DMS 273 (cell line): ENCODE measurements around the gene RAB3GAP1.
A peak's percentile ranks its signal among the peaks of the same experiment; 100 is the strongest.
"Not testable (repeated sequence)": the region's sequence is repeated elsewhere in the genome, so short reads cannot be mapped to it uniquely, and the experiment has no call there.

Source experiments
- DNase-seq: peaks from one replicate; lab custom pipeline; 2025; ENCODE audit not compliant: unreplicated experiment; lab: John Stamatoyannopoulos, UW

RAB3GAP1 gene

GRCh38 chr2:135052042-135052876 lies at the start of gene RAB3GAP1:
TSS of gene RAB3GAP1 (plus strand) at chr2:135052292. CDS start at chr2:135052308, 16 bp downstream.
- DNase-seq = peak; percentile 91

- DNase-seq = no peak
Measured at GRCh38 chr2:135002836-135003235, 49.3 kb upstream of the RAB3GAP1 start.

- DNase-seq = peak; percentile 92
Measured at GRCh38 chr2:135004005-135004746, 47.9 kb upstream of the RAB3GAP1 start.

- no peak for DNase-seq
Measured at GRCh38 chr2:135005753-135006152, 46.3 kb upstream of the RAB3GAP1 start.

- no peak for DNase-seq
Measured at GRCh38 chr2:135009339-135009738, 42.8 kb upstream of the RAB3GAP1 start.

GRCh38 chr2:135010200-135010942 lies 41.7 kb upstream of the RAB3GAP1 start:
- no peak for DNase-seq

- DNase-seq = no peak
Measured at GRCh38 chr2:135011633-135012032, 40.5 kb upstream of the RAB3GAP1 start.

- no peak for DNase-seq
Measured at GRCh38 chr2:135021618-135022017, 30.5 kb upstream of the RAB3GAP1 start.

- no peak for DNase-seq
Measured at GRCh38 chr2:135022952-135023880, 28.9 kb upstream of the RAB3GAP1 start.

GRCh38 chr2:135023886-135024485 lies 28.1 kb upstream of the RAB3GAP1 start:
- DNase-seq = no peak

- DNase-seq = no peak
Measured at GRCh38 chr2:135029481-135030134, 22.5 kb upstream of the RAB3GAP1 start.

- peak; percentile 12 for DNase-seq
Measured at GRCh38 chr2:135030826-135031225, 21.3 kb upstream of the RAB3GAP1 start.

GRCh38 chr2:135033216-135033615 lies 18.9 kb upstream of the RAB3GAP1 start:
- not testable (repeated sequence) for DNase-seq

GRCh38 chr2:135037831-135038230 lies 14.3 kb upstream of the RAB3GAP1 start:
- DNase-seq = no peak

- DNase-seq = no peak
Measured at GRCh38 chr2:135043345-135043744, 8.7 kb upstream of the RAB3GAP1 start.

- DNase-seq = peak; percentile 18
Measured at GRCh38 chr2:135047300-135047699, 4.8 kb upstream of the RAB3GAP1 start, which contains the start of gene MAP3K19. TSS of gene MAP3K19 (minus strand) at chr2:135047447. CDS start at chr2:135024647, 22,800 bp downstream.

GRCh38 chr2:135048122-135048521 lies 4.0 kb upstream of the RAB3GAP1 start:
- no peak for DNase-seq

GRCh38 chr2:135050132-135050531 lies 2.0 kb upstream of the RAB3GAP1 start:
- DNase-seq = no peak

GRCh38 chr2:135050684-135051083 lies 1.4 kb upstream of the RAB3GAP1 start:
- no peak for DNase-seq
